GM12891 (cell line): ENCODE measurements around the gene LHFPL3.

Experiments
- PAX5 ChIP-seq: IDR thresholded peaks from 2 replicates; pipeline ENCODE4 v1.6.1; 2011; ENCODE audit warnings: low read length, moderate library complexity, mild to moderate bottlenecking; ENCODE audit not compliant: insufficient read depth, severe bottlenecking
- POLR2A ChIP-seq: IDR thresholded peaks from 2 replicates; pipeline ENCODE4 v1.6.1; 2011; ENCODE audit warnings: low read depth, low read length, control low read depth
- POLR2AphosphoS5 ChIP-seq: IDR thresholded peaks from 2 replicates; pipeline ENCODE4 v1.6.1; 2011; ENCODE audit warnings: low read depth, low read length, control low read depth
- POU2F2 ChIP-seq: IDR thresholded peaks from 2 replicates; pipeline ENCODE4 v1.6.1; 2011; ENCODE audit warnings: low read depth, mild to moderate bottlenecking, control low read depth, low read length, moderate library complexity
- SPI1 ChIP-seq: IDR thresholded peaks from 2 replicates; pipeline ENCODE4 v1.6.1; 2011; ENCODE audit warnings: low read depth, low read length, control low read depth
- TAF1 ChIP-seq: IDR thresholded peaks from 2 replicates; pipeline ENCODE4 v1.6.1; 2011; ENCODE audit warnings: low read depth, low read length, control low read depth

GRCh38 chr7:104362756-104363155, 34.4 kb downstream of the LHFPL3 start:
- TF ChIP-seq POLR2AphosphoS5 = no peak
- no peak for TF ChIP-seq POLR2A
- TF ChIP-seq TAF1 = no peak
- no peak for TF ChIP-seq SPI1
- no peak for TF ChIP-seq PAX5
- TF ChIP-seq POU2F2 = no peak
